Endothelial cell (in vitro differentiated cells): ENCODE results near the gene DNASE1L3. TPM values are rescaled to one million over a fixed set of nuclear protein-coding genes. Genes with fewer than 3 reads are reported as not detected.

Source experiments
- DNase-seq: peaks from one replicate; pipeline ENCODE4 v3.0.0; 2021; ENCODE audit warnings: low spot score
- H3K27ac Mint-ChIP-seq: one replicate; pipeline ENCODE4 v1.8.0; 2021; ENCODE audit warnings: mixed read lengths, inconsistent platforms; ENCODE audit not compliant: unreplicated experiment
- H3K27me3 Mint-ChIP-seq: one replicate; pipeline ENCODE4 v1.8.0; 2021; ENCODE audit warnings: mild to moderate bottlenecking, moderate library complexity, mixed read lengths, inconsistent platforms; ENCODE audit not compliant: unreplicated experiment
- H3K36me3 Mint-ChIP-seq: one replicate; pipeline ENCODE4 v1.8.0; 2021; ENCODE audit warnings: mild to moderate bottlenecking, low read depth, mixed read lengths, inconsistent platforms; ENCODE audit not compliant: unreplicated experiment
- H3K4me1 Mint-ChIP-seq: one replicate; pipeline ENCODE4 v1.8.0; 2021; ENCODE audit warnings: mild to moderate bottlenecking, mixed read lengths, inconsistent platforms; ENCODE audit not compliant: unreplicated experiment
- H3K4me3 Mint-ChIP-seq: one replicate; pipeline ENCODE4 v1.8.0; 2021; ENCODE audit warnings: mild to moderate bottlenecking, mixed read lengths, inconsistent platforms; ENCODE audit not compliant: unreplicated experiment
- H3K9me3 Mint-ChIP-seq: one replicate; pipeline ENCODE4 v1.8.0; 2021; ENCODE audit warnings: mixed read lengths, inconsistent platforms; ENCODE audit not compliant: unreplicated experiment
- total RNA-seq: library from RNA; stranded (reverse); fragmentation: NEBNext Ultra II Directional; extraction: Animal tissue kit (Norgen Biotek cat#: 25700); gene quantifications from one replicate; pipeline ENCODE4 v1.2.1, GENCODE V29; 2021; ENCODE audit not compliant: unreplicated experiment
- TF ChIP-seq, protein P1 (sequence below): fragments of 200-600 bp; sonication (generic); IDR thresholded peaks from one replicate; pipeline ENCODE4 v1.5.0; 2021; ENCODE audit warnings: antibody characterized with exemption; ENCODE audit not compliant: unreplicated experiment

Gene DNASE1L3
- total RNA-seq, 1 donor from 2014 or later, result 1.6 TPM

DNA sequence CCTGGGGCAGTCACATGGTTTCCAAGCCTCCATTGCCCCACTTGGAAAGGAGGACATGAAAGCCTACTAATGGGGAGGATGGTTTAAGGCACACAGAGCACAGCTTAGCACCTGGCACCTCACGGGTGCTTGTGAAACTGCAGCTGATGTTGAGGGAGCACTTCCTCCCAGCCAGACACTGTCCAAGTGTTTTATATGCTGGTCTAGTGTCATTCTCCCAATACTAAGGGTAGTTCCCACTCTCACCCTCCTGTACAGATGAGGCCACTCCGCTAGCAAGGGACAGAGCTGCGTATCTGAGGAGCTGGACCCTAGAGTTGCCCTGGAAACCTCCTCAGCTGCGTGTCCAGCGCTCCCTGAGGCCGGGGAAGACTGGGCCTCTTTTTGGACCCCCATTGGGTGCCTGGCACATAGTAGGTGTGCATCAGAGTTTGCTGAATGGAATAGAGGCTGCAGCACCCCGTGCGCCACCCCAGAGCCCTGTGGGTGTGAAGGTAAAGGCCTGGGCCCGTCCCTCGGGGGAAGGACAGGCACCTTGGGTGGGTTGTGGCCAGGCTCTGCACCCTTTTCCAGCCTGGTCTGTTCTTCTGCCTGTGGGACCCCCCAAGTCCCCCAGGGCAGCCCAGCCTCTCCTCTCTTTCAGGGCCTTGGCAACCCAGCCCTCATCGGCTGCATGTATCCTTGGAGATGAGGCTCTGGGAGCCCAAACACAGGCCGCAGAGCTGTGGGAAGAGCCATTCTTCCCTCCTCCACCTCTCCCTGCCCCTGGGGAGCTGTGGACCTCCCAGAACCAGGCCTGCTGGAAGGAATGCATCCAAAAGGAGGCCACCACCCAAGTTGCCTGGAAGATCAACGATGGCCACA is 31.3 kb downstream of the DNASE1L3 start:
- peaks cover 31% of the 10 kb centered on the region for H3K4me1 Mint-ChIP-seq
- H3K27ac Mint-ChIP-seq, result no peak overlapping the region
- no peak overlapping the region for H3K4me3 Mint-ChIP-seq
- TF ChIP-seq, protein P1, sequence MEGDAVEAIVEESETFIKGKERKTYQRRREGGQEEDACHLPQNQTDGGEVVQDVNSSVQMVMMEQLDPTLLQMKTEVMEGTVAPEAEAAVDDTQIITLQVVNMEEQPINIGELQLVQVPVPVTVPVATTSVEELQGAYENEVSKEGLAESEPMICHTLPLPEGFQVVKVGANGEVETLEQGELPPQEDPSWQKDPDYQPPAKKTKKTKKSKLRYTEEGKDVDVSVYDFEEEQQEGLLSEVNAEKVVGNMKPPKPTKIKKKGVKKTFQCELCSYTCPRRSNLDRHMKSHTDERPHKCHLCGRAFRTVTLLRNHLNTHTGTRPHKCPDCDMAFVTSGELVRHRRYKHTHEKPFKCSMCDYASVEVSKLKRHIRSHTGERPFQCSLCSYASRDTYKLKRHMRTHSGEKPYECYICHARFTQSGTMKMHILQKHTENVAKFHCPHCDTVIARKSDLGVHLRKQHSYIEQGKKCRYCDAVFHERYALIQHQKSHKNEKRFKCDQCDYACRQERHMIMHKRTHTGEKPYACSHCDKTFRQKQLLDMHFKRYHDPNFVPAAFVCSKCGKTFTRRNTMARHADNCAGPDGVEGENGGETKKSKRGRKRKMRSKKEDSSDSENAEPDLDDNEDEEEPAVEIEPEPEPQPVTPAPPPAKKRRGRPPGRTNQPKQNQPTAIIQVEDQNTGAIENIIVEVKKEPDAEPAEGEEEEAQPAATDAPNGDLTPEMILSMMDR, result no peak
- DNase-seq, result no peak
- H3K27me3 Mint-ChIP-seq, result peaks cover 10% of the 10 kb centered on the region
- peaks cover 4% of the 10 kb centered on the region for H3K36me3 Mint-ChIP-seq
- H3K9me3 Mint-ChIP-seq, result no peaks in the 10 kb centered on the region

DNA sequence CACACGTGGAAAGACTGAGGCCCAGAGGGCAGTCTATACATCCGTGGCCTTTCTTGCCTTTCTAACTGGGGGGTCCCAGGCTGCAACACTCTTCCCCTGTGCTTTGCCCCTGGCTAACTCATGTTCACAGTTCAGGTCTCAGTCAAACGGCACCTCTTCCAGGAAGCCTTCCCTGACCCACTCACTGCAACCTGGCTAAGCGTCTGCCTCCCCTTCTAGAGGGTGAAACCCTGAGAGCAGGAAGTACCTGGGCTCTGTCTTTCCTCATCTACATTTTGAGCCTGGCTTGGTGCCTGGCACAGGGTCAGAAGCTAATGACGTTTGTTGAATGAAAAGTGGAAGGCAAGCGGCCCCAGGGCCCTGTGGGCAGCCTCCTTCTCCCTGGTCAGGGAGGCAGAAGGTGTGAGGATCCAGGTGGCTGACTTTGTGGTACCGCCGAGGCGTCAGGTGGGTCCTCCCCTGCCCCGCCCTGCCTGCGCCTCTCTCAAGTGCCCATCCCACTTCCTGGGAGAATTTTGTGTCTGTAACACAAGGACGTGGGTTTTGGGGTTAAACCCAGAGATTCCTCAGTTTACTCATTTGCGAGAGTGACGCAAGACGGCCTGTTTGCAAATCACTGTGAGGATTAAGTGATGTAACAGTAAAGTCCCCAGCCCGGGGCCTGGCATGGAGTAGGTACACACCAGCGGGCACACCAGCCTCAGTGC is 32.1 kb downstream of the DNASE1L3 start:
- Mint-ChIP-seq H3K27ac (peak overlapping the region; percentile 18), H3K9me3 (no peaks in the 10 kb centered on the region), H3K4me3 (peak overlapping the region; percentile 31), H3K4me1 (peaks cover 39% of the 10 kb centered on the region), H3K27me3 (peaks cover 14% of the 10 kb centered on the region), H3K36me3 (peaks cover 4% of the 10 kb centered on the region)
- TF ChIP-seq, protein P1, result no peak
- no peak for DNase-seq

DNA sequence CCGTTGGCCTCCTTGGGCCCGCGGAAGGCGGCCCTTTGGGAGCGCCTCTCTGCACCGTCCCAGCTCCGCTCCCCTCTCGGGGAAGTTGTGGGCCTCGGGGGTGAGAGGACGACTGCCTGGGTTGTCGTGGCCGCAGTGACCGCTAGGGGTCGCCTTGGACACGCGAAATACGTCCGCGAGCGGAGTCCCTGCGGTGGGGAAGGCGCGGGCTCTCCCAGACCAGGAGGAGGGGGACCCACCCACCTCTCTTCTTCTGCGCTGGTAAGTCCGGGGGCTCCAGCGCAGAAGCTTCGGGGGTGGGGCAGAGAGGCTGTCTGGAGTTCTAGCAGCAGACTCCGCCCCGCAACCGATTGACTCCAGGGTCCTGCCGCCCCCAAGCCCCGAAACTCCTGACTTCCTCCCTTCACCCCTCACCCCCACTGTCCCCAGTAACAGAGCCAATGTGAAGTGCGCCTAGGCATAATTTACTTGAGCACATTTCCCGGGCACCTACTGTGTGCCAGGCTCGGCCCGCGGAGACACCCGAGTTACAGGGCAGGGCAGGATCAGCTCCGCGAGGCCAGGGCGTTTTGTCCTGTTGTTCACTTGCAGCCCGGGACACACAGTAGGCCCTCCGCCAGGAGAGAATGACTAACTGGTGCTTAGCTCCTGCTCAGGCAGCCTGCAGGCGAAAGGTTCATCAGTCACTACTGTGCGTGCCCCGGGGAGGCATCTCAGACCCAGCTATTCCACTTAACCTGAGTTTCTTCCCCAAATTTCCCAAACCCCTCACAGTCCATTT is 32.8 kb downstream of the DNASE1L3 start:
- DNase-seq, result peak; percentile 95
- H3K4me1 Mint-ChIP-seq, result peaks cover 46% of the 10 kb centered on the region
- peaks cover 14% of the 10 kb centered on the region for H3K27me3 Mint-ChIP-seq
- peak overlapping the region; percentile 77 for H3K4me3 Mint-ChIP-seq
- no peaks in the 10 kb centered on the region for H3K9me3 Mint-ChIP-seq
- peaks cover 4% of the 10 kb centered on the region for H3K36me3 Mint-ChIP-seq
- H3K27ac Mint-ChIP-seq, result peak overlapping the region; percentile 18
- TF ChIP-seq, protein P1, result peak; percentile 96

DNA sequence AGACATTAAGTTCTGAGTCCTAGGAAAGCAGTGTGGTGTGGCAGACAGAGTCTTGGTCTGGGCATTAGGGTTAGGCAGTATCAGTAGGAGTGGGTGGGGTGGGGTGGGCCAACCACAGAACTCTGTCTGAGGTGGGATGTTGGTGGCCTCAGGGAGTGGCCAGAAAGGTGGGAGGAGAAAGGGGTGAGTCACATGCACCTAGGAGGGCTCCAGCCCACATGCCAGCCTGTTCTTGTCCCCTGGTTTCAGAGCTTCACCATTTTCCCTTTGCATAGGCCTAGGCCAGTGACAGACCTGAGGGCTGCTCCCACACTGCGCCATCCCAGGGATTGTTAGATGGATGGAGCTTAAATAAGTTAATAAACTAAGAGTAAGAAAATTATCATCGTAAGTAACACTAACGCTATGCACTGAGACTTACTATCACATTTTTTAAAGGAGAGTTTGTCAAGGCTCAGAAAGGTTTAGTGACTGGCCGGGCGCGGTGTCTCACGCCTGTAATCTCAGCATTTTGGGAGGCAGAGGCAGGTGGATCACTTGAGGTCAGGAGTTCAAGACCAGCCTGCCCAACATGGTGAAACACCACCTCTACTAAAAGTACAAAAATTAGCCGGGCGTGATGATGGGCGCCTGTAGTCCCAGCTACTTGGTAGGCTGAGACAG is 33.8 kb downstream of the DNASE1L3 start:
- no peak for DNase-seq
- TF ChIP-seq, protein P1, result no peak
- Mint-ChIP-seq H3K36me3 (peaks cover 8% of the 10 kb centered on the region), H3K4me1 (peaks cover 54% of the 10 kb centered on the region), H3K27me3 (peaks cover 14% of the 10 kb centered on the region), H3K4me3 (peak overlapping the region; percentile 9), H3K27ac (no peak overlapping the region), H3K9me3 (no peaks in the 10 kb centered on the region)
